AG09319 (cell line): ENCODE data around the gene PRKG1.

Experiments used
- DNase-seq: peaks from one replicate; pipeline ENCODE4 v3.0.0-alpha.2; 2010; ENCODE audit warnings: low read depth; ENCODE audit errors: extremely low read depth
- TF ChIP-seq, protein P1 (sequence below): IDR thresholded peaks from 2 replicates; pipeline ENCODE4 v1.5.1; 2011; ENCODE audit warnings: low read depth, mild to moderate bottlenecking, inconsistent platforms, low read length, moderate library complexity

The PRKG1 gene

DNA sequence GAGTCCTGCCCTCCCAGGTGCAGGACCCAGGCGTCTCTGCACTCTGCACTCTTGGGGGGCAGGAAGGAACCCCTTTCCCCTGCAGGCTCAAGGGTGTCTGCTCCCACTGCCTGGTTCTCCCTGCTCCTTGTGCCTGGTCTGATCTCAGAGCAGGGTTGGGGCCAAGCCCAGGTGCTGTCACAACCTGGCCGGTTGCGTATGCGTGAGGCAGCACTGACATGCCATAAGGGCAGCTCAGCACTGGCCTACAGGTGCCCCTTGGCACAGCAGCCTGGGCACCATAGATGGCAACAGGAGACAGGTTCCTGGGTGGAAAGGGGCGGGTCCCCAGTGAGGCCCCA is 1273.0 kb downstream of the PRKG1 start:
- TF ChIP-seq, protein P1, sequence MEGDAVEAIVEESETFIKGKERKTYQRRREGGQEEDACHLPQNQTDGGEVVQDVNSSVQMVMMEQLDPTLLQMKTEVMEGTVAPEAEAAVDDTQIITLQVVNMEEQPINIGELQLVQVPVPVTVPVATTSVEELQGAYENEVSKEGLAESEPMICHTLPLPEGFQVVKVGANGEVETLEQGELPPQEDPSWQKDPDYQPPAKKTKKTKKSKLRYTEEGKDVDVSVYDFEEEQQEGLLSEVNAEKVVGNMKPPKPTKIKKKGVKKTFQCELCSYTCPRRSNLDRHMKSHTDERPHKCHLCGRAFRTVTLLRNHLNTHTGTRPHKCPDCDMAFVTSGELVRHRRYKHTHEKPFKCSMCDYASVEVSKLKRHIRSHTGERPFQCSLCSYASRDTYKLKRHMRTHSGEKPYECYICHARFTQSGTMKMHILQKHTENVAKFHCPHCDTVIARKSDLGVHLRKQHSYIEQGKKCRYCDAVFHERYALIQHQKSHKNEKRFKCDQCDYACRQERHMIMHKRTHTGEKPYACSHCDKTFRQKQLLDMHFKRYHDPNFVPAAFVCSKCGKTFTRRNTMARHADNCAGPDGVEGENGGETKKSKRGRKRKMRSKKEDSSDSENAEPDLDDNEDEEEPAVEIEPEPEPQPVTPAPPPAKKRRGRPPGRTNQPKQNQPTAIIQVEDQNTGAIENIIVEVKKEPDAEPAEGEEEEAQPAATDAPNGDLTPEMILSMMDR, result no peak
- no peak for DNase-seq
